Thyroid gland (tissue), 4 donors: ENCODE measurements around the gene SLC9C1.

Experiments used
- POLR2A ChIP-seq, 2 donors: fragments of 450-650 bp; IDR thresholded peaks; one replicate each; pipeline ENCODE4 v1.6.1; 2017; ENCODE audit warnings: antibody characterized with exemption in 2 of 2, mild to moderate bottlenecking in 2 of 2, moderate library complexity in 1 of 2
- TF ChIP-seq, protein P1 (sequence below), 6 experiments: fragments of 200-600 bp in 3 of 6; fragments of 450-650 bp in 3 of 6; sonication (generic) in 3 of 6; IDR thresholded peaks; one replicate each; pipeline ENCODE4 v1.5.1; 2016 to 2019; ENCODE audit warnings: antibody characterized with exemption in 6 of 6, mild to moderate bottlenecking in 2 of 6, inconsistent platforms in 1 of 6, moderate library complexity in 1 of 6

DNA sequence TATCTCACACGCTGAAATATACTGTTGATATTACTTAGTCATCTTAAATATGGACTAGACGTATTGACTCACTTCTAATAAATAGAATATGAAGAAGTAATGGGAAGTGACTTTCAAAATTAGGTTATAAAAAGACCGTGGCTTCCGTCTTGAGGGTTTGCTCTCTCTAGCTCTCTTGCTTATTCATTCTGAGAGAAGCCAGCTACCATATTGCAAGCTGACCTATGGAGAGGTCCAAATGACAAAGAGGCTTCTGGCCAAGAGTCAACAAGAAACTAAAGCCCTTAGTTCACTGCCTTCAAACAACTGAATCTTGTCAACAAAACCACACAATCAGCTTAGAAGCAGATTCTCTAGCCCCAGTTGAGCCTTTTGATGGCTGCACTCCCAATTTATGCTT, 46.1 kb downstream of the SLC9C1 start:
- TF ChIP-seq, protein P1, sequence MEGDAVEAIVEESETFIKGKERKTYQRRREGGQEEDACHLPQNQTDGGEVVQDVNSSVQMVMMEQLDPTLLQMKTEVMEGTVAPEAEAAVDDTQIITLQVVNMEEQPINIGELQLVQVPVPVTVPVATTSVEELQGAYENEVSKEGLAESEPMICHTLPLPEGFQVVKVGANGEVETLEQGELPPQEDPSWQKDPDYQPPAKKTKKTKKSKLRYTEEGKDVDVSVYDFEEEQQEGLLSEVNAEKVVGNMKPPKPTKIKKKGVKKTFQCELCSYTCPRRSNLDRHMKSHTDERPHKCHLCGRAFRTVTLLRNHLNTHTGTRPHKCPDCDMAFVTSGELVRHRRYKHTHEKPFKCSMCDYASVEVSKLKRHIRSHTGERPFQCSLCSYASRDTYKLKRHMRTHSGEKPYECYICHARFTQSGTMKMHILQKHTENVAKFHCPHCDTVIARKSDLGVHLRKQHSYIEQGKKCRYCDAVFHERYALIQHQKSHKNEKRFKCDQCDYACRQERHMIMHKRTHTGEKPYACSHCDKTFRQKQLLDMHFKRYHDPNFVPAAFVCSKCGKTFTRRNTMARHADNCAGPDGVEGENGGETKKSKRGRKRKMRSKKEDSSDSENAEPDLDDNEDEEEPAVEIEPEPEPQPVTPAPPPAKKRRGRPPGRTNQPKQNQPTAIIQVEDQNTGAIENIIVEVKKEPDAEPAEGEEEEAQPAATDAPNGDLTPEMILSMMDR (IDR thresholded peaks at IDR 0.05) = no peak
- TF ChIP-seq POLR2A (IDR thresholded peaks at IDR 0.05) = no peak
